Choroid plexus epithelial cell (primary cell): Measurements from ENCODE around the gene GPS1.

Experiments used
- DNase-seq: peaks from one replicate; pipeline ENCODE4 v3.0.0-alpha.2; 2010; ENCODE audit warnings: low read depth
- H3K4me3 ChIP-seq: 2 replicates; pipeline ENCODE4 v1.5.1; 2011; ENCODE audit warnings: low read depth, mild to moderate bottlenecking, control low read depth, low read length, moderate library complexity
- CTCF ChIP-seq: conservative IDR thresholded peaks from 2 replicates; pipeline ENCODE4 v1.5.1; 2011; ENCODE audit warnings: low read depth, mild to moderate bottlenecking, control low read depth, inconsistent platforms, low read length, moderate library complexity

Gene GPS1

GRCh38 chr17:82082456-82082855 is 30.8 kb downstream of the GPS1 start:
- no peak for TF ChIP-seq CTCF
- DNase-seq: no peak
- no peak overlapping the region for H3K4me3 ChIP-seq

- no peak for TF ChIP-seq CTCF
- no peak for DNase-seq
- no peak overlapping the region for H3K4me3 ChIP-seq
Observed at GRCh38 chr17:82083009-82083408, 31.3 kb downstream of the GPS1 start.

GRCh38 chr17:82083533-82084359 is 32.0 kb downstream of the GPS1 start:
- TF ChIP-seq CTCF: no peak
- no peak overlapping the region for H3K4me3 ChIP-seq
- no peak for DNase-seq

GRCh38 chr17:82084373-82085030 is 32.8 kb downstream of the GPS1 start:
- DNase-seq: no peak
- no peak overlapping the region for H3K4me3 ChIP-seq
- TF ChIP-seq CTCF: no peak

- no peak overlapping the region for H3K4me3 ChIP-seq
- no peak for TF ChIP-seq CTCF
- no peak for DNase-seq
Observed at GRCh38 chr17:82085031-82085861, 33.5 kb downstream of the GPS1 start.

- TF ChIP-seq CTCF: no peak
- no peak overlapping the region for H3K4me3 ChIP-seq
- DNase-seq: no peak
Observed at GRCh38 chr17:82085931-82086764, 34.5 kb downstream of the GPS1 start.
